CD4-positive, alpha-beta memory T cell (primary cell): ENCODE data around the gene FPGS. TPM values are rescaled to one million over a fixed set of nuclear protein-coding genes. Genes with fewer than 3 reads are reported as not detected.

Experiments used
- CTCF ChIA-PET: fragments of 350-600 bp; sonication (Branson Sonifier 250); formaldehyde crosslinking; loops from one replicate; lab custom pipeline; 2021; ENCODE audit warnings: inconsistent platforms; ENCODE audit not compliant: partially characterized antibody; lab: Charles Lee
- POLR2A ChIA-PET: fragments of 350-600 bp; sonication (Branson Sonifier 250); formaldehyde crosslinking; loops from one replicate; lab custom pipeline; 2021; ENCODE audit not compliant: partially characterized antibody; lab: Charles Lee
- DNase-seq, 5 donors: peaks; one replicate each; pipeline versions ENCODE4 v3.0.0 to v3.0.0-alpha.2; 2020 to 2022; ENCODE audit warnings: mixed read lengths in 1 of 5
- H3K27ac ChIP-seq: one replicate; pipeline ENCODE4 v1.7.0; 2013; ENCODE audit warnings: low read depth, low read length
- H3K27me3 ChIP-seq: 2 replicates; pipeline ENCODE4 v1.7.0; 2013; ENCODE audit warnings: mild to moderate bottlenecking, low read length, moderate library complexity; ENCODE audit not compliant: insufficient read depth
- H3K36me3 ChIP-seq: 2 replicates; pipeline ENCODE4 v1.7.0; 2013; ENCODE audit warnings: mild to moderate bottlenecking, low read length, moderate library complexity; ENCODE audit not compliant: insufficient read depth
- H3K4me1 ChIP-seq: 2 replicates; pipeline ENCODE4 v1.7.0; 2013; ENCODE audit warnings: mild to moderate bottlenecking, low read length, moderate library complexity; ENCODE audit not compliant: insufficient read depth
- H3K4me3 ChIP-seq, 2 donors: one replicate each; pipeline ENCODE4 v1.7.0; 2013; ENCODE audit warnings: low read length in 2 of 2, mild to moderate bottlenecking in 1 of 2
- H3K9me3 ChIP-seq, 2 donors: one replicate each; pipeline ENCODE4 v1.7.0; 2013; ENCODE audit warnings: low read length in 2 of 2, control low read depth in 1 of 2; ENCODE audit not compliant: control insufficient read depth in 1 of 2
- H3K27ac Mint-ChIP-seq, 7 donors: one replicate each; pipeline ENCODE4 v1.8.0; 2020 to 2021; ENCODE audit warnings: mixed read lengths in 7 of 7, mild to moderate bottlenecking in 6 of 7, inconsistent platforms in 3 of 7, moderate library complexity in 3 of 7
- H3K27me3 Mint-ChIP-seq, 2 donors: one replicate each; pipeline ENCODE4 v1.8.0; 2020 to 2021; ENCODE audit warnings: mixed read lengths in 2 of 2
- H3K36me3 Mint-ChIP-seq, 2 donors: one replicate each; pipeline ENCODE4 v1.8.0; 2020 to 2021; ENCODE audit warnings: mixed read lengths in 2 of 2, inconsistent platforms in 1 of 2, mild to moderate bottlenecking in 1 of 2
- H3K4me1 Mint-ChIP-seq, 4 donors: one replicate each; pipeline ENCODE4 v1.8.0; 2020 to 2021; ENCODE audit warnings: mixed read lengths in 4 of 4, mild to moderate bottlenecking in 1 of 4
- H3K4me3 Mint-ChIP-seq, 8 donors: one replicate each; pipeline ENCODE4 v1.8.0; 2020 to 2021; ENCODE audit warnings: mixed read lengths in 8 of 8, mild to moderate bottlenecking in 7 of 8, moderate library complexity in 6 of 8, inconsistent platforms in 3 of 8
- H3K9me3 Mint-ChIP-seq, 8 donors: one replicate each; pipeline ENCODE4 v1.8.0; 2020 to 2021; ENCODE audit warnings: mixed read lengths in 8 of 8, mild to moderate bottlenecking in 5 of 8, inconsistent platforms in 3 of 8, moderate library complexity in 1 of 8
- intact Hi-C: fragments of 100-400 bp; cut with micrococcal nuclease; formaldehyde crosslinking; loops from one replicate; pipeline ENCODE4 v1.15.1; 2023
- polyA plus RNA-seq, 2 donors: library from polyadenylated mRNA; unstranded; fragments of 300-500 nt; fragmentation: Illumina TruSeq; gene quantifications; one replicate each; pipeline ENCODE4 v1.2.3, GENCODE V29; 2021
- total RNA-seq, 2 experiments: library from RNA; stranded (reverse); gene quantifications; one replicate each; pipeline ENCODE4 v1.2.3, GENCODE V29; 2021

Gene FPGS
- total and polyA plus RNA-seq, 4 experiments from 2014 or later = 49.4 to 101 (median 77.5) TPM

DNA sequence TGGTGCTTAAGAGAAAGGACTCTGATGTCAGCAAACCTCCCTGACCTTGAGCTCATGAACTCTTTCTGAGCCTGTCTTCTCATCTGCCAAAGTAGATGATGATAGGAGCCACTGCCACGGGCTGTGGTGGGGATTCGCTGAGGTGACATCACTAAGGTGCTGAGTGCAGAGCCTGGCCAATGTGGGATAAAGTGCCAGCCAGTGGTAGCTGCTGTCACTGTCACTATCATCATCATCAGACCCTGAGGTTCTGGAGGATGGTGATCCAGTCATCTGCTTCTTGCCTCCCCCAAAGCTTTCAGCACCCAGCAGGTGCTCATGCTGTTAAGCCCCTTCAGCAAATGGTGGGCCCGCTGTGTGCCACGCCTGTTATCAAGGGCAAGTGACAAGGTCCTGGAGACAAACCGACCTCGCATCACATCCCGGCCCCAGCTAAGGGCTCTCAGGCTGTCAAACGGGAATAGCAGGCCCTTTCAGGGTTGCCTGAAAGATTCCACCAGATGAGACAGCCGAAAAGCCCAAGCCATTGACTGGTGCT lies 6.4 kb downstream of the FPGS start:
- no peak overlapping the region for H3K4me3 Mint-ChIP-seq
- Histone ChIP-seq H3K27ac (no peak overlapping the region), H3K9me3 (no peaks in the 10 kb centered on the region), H3K4me3 (no peak overlapping the region), H3K27me3 (no peaks in the 10 kb centered on the region), H3K4me1 (peaks cover 6% of the 10 kb centered on the region), H3K36me3 (peaks cover 42% of the 10 kb centered on the region)
- H3K9me3 Mint-ChIP-seq = no peaks in the 10 kb centered on the region
- peaks cover 12 to 54% of the 10 kb centered on the region in 2 donors for H3K36me3 Mint-ChIP-seq
- H3K27ac Mint-ChIP-seq = no peak overlapping the region
- no peaks in the 10 kb centered on the region for H3K27me3 Mint-ChIP-seq
- DNase-seq = no peak
- H3K4me1 Mint-ChIP-seq = peaks cover 2 to 12% (median 8%) of the 10 kb centered on the region in 4 donors
- POLR2A ChIA-PET = interaction anchor here (0.6 to 1.3 kb wide), 3 partner anchors 11 to 16 kb away, joined by 3 to 4 read pairs (median 3); no protein-coding TSS in a partner anchor
- intact Hi-C loops = no loop called here
- CTCF ChIA-PET = interaction anchor here (0.7 kb wide), 1 partner anchor 233 kb away, joined by 4 read pairs; no protein-coding TSS in a partner anchor

DNA sequence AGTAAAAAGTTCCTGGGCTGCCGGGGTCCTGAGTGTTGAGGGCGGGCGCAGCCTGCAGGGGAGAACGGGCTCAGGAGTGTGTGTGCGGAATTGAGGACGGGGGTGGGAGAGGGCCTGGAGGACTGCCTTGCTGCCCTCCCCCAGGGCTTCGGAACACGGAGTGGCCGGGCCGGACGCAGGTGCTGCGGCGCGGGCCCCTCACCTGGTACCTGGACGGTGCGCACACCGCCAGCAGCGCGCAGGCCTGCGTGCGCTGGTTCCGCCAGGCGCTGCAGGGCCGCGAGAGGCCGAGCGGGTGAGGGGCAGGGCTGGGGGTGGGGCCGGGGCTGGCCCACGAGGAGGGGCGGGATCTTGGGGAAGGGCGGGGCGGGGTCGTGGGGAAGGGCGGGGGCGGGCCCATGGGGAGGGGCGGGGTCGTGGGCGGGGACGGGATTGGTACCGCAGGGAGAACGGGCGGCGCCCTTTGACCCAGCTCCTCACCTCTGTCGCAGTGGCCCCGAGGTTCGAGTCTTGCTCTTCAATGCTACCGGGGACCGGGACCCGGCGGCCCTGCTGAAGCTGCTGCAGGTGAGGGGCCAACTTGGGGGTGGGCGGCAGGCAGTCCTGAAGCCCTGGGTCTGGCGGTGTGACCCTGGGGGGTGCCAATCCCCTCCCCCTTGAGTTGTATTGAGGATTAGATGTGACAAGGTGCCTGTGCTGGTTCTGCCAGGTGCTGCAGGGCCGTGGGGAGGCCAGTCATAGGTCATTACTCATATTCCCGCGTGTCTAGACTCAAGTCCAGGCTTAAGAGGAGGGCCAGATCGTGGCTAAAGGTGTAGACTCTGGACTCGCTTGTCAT lies 7.1 kb downstream of the FPGS start:
- Histone ChIP-seq H3K27me3 (no peaks in the 10 kb centered on the region), H3K9me3 (no peaks in the 10 kb centered on the region), H3K4me3 (no peak overlapping the region), H3K4me1 (no peaks in the 10 kb centered on the region), H3K27ac (no peak overlapping the region), H3K36me3 (peaks cover 46% of the 10 kb centered on the region)
- no peaks in the 10 kb centered on the region for H3K9me3 Mint-ChIP-seq
- peaks cover 12 to 60% of the 10 kb centered on the region in 2 donors for H3K36me3 Mint-ChIP-seq
- intact Hi-C loops = no loop called here
- no peak overlapping the region for H3K4me3 Mint-ChIP-seq
- peaks cover 2 to 5% (median 4%) of the 10 kb centered on the region in 4 donors for H3K4me1 Mint-ChIP-seq
- CTCF ChIA-PET = no interaction called here
- H3K27me3 Mint-ChIP-seq = no peaks in the 10 kb centered on the region
- H3K27ac Mint-ChIP-seq = no peak overlapping the region
- DNase-seq = no peak
- POLR2A ChIA-PET = interaction anchor here (0.7 kb wide), 1 partner anchor 17 kb away, joined by 3 read pairs; no protein-coding TSS in a partner anchor

DNA sequence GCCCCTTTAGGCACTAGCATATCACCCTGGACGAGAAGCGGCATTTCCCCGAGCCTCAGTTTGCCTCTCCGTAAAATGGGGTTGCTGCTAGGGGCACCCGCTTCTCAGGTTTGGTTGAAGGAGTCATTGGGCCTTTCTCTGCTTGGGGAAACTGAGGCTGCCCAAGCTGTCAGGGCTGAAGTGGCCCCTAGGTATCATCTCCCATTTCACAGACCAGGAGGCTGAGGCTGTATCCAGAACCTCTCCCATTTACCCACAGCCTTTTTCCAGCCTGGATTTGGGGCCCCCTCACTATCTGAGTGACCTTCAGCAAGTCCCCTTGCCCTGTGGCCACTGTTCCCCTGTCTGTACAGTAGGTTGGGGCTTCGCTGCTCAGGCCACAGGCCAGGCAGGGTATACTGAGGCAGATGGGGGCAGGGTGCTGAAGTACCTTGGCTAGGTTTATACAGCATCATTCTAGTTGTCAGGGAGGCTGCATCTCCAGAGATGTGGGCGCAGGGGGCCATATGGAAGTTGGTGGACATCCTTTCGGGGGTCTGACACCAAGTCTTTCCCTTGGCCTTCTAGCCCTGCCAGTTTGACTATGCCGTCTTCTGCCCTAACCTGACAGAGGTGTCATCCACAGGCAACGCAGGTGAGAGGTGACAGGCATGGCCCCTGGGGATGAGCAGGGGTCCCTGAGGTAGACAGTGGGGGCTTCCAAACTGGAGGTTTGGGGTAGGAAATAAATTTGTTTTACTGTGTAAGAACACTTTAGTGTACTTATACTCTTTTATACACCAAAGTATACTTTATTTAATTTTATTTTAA lies 7.9 kb downstream of the FPGS start:
- no peak overlapping the region for H3K4me3 ChIP-seq
- H3K4me1 ChIP-seq = no peaks in the 10 kb centered on the region
- intact Hi-C loops = no loop called here
- Mint-ChIP-seq H3K36me3 (peaks cover 12 to 62% of the 10 kb centered on the region in 2 donors), H3K4me1 (peaks cover 2 to 5% (median 3%) of the 10 kb centered on the region in 4 donors), H3K4me3 (no peak overlapping the region), H3K9me3 (no peaks in the 10 kb centered on the region), H3K27me3 (no peaks in the 10 kb centered on the region), H3K27ac (no peak overlapping the region)
- POLR2A ChIA-PET = no interaction called here
- DNase-seq = no peak
- H3K36me3 ChIP-seq = peaks cover 47% of the 10 kb centered on the region
- CTCF ChIA-PET = no interaction called here
- no peaks in the 10 kb centered on the region for H3K27me3 ChIP-seq
- H3K27ac ChIP-seq = no peak overlapping the region
- no peaks in the 10 kb centered on the region for H3K9me3 ChIP-seq

DNA sequence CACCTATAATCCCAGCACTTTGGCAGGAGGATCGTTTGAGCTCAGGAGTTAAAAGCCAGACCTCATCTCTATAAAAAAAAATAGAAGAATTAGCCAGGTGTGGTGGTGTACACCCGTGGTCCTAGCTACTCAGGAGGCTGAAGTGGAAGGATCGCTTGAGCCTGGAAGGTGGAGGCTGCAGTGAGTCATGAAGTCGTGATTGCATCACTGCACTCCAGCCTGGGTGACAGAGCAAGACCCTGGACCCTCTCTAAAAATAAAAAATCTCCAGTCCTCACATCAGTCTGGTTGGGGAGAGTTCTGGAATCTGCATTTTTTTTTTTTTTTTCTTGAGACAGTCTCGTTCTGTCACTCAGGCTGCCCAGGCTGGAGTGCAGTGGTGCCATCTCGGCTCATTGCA lies 9.3 kb downstream of the FPGS start:
- no peaks in the 10 kb centered on the region for H3K27me3 ChIP-seq
- H3K36me3 ChIP-seq = peaks cover 46% of the 10 kb centered on the region
- no peak overlapping the region for H3K27ac Mint-ChIP-seq
- no peaks in the 10 kb centered on the region for H3K27me3 Mint-ChIP-seq
- H3K4me1 Mint-ChIP-seq = peaks cover 0 to 5% (median 0%) of the 10 kb centered on the region in 4 donors
- H3K4me3 Mint-ChIP-seq = no peak overlapping the region
- no peak overlapping the region for H3K27ac ChIP-seq
- CTCF ChIA-PET = interaction anchor here (0.6 to 1.0 kb wide), 3 partner anchors 12 to 58 kb away, joined by 3 to 4 read pairs (median 3); no protein-coding TSS in a partner anchor
- H3K36me3 Mint-ChIP-seq = peaks cover 10 to 56% of the 10 kb centered on the region in 2 donors
- POLR2A ChIA-PET = no interaction called here
- no peak overlapping the region for H3K4me3 ChIP-seq
- H3K9me3 Mint-ChIP-seq = no peaks in the 10 kb centered on the region
- no peaks in the 10 kb centered on the region for H3K9me3 ChIP-seq
- H3K4me1 ChIP-seq = no peaks in the 10 kb centered on the region
- no peak for DNase-seq
- intact Hi-C loops = no loop called here

DNA sequence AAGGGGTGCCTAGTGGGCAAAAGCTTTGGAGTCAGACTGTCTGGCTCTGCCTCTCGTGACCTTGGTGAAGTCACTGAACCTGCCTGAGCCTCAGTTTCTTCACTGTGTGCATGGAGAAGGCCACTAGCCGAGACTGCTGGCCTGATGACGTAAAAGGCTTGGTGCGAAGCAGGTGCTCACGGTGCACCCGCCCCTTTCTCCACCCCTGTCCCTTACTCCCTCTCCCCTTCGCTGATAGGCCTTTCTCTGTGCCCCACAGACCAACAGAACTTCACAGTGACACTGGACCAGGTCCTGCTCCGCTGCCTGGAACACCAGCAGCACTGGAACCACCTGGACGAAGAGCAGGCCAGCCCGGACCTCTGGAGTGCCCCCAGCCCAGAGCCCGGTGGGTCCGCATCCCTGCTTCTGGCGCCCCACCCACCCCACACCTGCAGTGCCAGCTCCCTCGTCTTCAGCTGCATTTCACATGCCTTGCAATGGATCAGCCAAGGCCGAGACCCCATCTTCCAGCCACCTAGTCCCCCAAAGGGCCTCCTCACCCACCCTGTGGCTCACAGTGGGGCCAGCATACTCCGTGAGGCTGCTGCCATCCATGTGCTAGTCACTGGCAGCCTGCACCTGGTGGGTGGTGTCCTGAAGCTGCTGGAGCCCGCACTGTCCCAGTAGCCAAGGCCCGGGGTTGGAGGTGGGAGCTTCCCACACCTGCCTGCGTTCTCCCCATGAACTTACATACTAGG lies 10.4 kb downstream of the FPGS start:
- intact Hi-C loops = no loop called here
- DNase-seq = no peak
- Mint-ChIP-seq H3K27me3 (no peaks in the 10 kb centered on the region), H3K36me3 (peaks cover 12 to 53% of the 10 kb centered on the region in 2 donors), H3K4me1 (peaks cover 0 to 1% (median 0%) of the 10 kb centered on the region in 4 donors), H3K9me3 (no peaks in the 10 kb centered on the region), H3K4me3 (no peak overlapping the region), H3K27ac (peak overlapping the region in 1 of 7 donors; percentile 15)
- Histone ChIP-seq H3K9me3 (no peaks in the 10 kb centered on the region), H3K4me1 (no peaks in the 10 kb centered on the region), H3K36me3 (peaks cover 35% of the 10 kb centered on the region), H3K27ac (no peak overlapping the region), H3K27me3 (no peaks in the 10 kb centered on the region), H3K4me3 (no peak overlapping the region)
- CTCF ChIA-PET = no interaction called here
- POLR2A ChIA-PET = no interaction called here

DNA sequence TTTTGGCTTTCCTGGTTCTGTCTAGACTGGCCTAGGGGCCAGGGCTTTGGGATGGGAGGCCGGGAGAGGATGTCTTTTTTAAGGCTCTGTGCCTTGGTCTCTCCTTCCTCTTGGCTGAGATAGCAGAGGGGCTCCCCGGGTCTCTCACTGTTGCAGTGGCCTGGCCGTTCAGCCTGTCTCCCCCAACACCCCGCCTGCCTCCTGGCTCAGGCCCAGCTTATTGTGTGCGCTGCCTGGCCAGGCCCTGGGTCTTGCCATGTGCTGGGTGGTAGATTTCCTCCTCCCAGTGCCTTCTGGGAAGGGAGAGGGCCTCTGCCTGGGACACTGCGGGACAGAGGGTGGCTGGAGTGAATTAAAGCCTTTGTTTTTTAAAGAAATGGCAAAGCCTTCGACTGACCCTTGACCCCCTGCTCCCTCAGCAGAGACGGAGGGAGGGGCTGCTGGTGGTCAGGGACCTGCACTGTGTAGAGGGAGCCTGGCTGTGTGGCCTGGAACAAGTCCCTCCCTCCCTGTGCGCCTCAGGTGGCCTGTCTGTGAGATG lies 11.1 kb downstream of the FPGS start:
- Histone ChIP-seq H3K36me3 (peaks cover 31% of the 10 kb centered on the region), H3K4me3 (no peak overlapping the region), H3K27ac (no peak overlapping the region), H3K27me3 (no peaks in the 10 kb centered on the region), H3K9me3 (no peaks in the 10 kb centered on the region), H3K4me1 (no peaks in the 10 kb centered on the region)
- peak overlapping the region in 1 of 7 donors; percentile 19 for H3K27ac Mint-ChIP-seq
- POLR2A ChIA-PET = no interaction called here
- CTCF ChIA-PET = no interaction called here
- DNase-seq = no peak
- intact Hi-C loops = no loop called here
- peaks cover 0 to 1% (median 0%) of the 10 kb centered on the region in 4 donors for H3K4me1 Mint-ChIP-seq
- peaks cover 11 to 55% of the 10 kb centered on the region in 2 donors for H3K36me3 Mint-ChIP-seq
- H3K4me3 Mint-ChIP-seq = no peak overlapping the region
- no peaks in the 10 kb centered on the region for H3K27me3 Mint-ChIP-seq
- H3K9me3 Mint-ChIP-seq = no peaks in the 10 kb centered on the region
